ENCODE results near the gene SDCBP2. TPM values are rescaled to one million over a fixed set of nuclear protein-coding genes. Genes with fewer than 3 reads are reported as not detected.

SDCBP2 gene
- total and polyA plus RNA-seq, 10 of the 15 experiments (the other 5 are each of a cell fraction or from before 2014, with no cell fraction given), result 0.16 to 2.4 (median 1.1) TPM; not detected in 1

GRCh38 chr20:1295276-1295930 is 33.5 kb downstream of the SDCBP2 start:
- no peak overlapping the region for H3K27ac ChIP-seq (ENCODE audit: control insufficient read depth, insufficient read depth)
- H3K27me3 ChIP-seq (replicated peaks in 1 of 2; ENCODE audit: control insufficient read depth in 2 of 2, insufficient read depth in 2 of 2, low read length in 1 of 2), result peaks cover 0 to 2% of the 10 kb centered on the region in 2 experiments; a peak in 3 of 4 replicates
- CTCF ChIA-PET, result no interaction called here
- ATAC-seq (no peak), FAIRE-seq (no peak), DNase-seq (ENCODE audit: low read depth, low spot score) (no peak)
- in situ Hi-C loops (cut with MboI) (no loop called here), intact Hi-C loops (cut with micrococcal nuclease; ENCODE audit: unreplicated experiment) (no loop called here)
- H3K9ac ChIP-seq (ENCODE audit: control insufficient read depth, insufficient read depth, low read length), result no peak overlapping the region
- no peak overlapping the region for H3K4me2 ChIP-seq (ENCODE audit: control insufficient read depth, insufficient read depth)
- no peaks in the 10 kb centered on the region for H4K20me1 ChIP-seq (ENCODE audit: control insufficient read depth, insufficient read depth)
- H3K4me3 ChIP-seq, result no peak overlapping the region
- no peaks in the 10 kb centered on the region for H3K36me3 ChIP-seq (ENCODE audit: control insufficient read depth in 2 of 2, insufficient read depth in 2 of 2, low read length in 1 of 2)
- no peaks in the 10 kb centered on the region for H3K9me3 ChIP-seq (replicated peaks; ENCODE audit: control insufficient read depth, insufficient read depth, low read length)
- no peaks in the 10 kb centered on the region for H3K79me2 ChIP-seq (ENCODE audit: control insufficient read depth, insufficient read depth, low read length)
- RAD21 ChIA-PET (ENCODE audit: unreplicated experiment), result no interaction called here
- 57% methylated on average over 20 of the region's 20 CpGs for WGBS (ENCODE audit: insufficient coverage, insufficient replicate concordance, low lambda C conversion rate, missing lambda C conversion rate)
- POLR2A ChIA-PET, result no interaction called here
- H2AFZ ChIP-seq (ENCODE audit: control insufficient read depth, low read depth, low read length), result no peak overlapping the region
- no TSS peak for BruUV-seq (replicated peaks)
- no peaks in the 10 kb centered on the region for H3K4me1 ChIP-seq (ENCODE audit: control insufficient read depth, insufficient read depth, low read length)
- SMC1A ChIA-PET (ENCODE audit: uncharacterized antibody, unreplicated experiment), result no interaction called here
- TF ChIP-seq NR2F1 (conservative IDR thresholded peaks at IDR 0.05) (no peak), TCF12 (IDR thresholded peaks at IDR 0.05; ENCODE audit: low read depth, low read length) (no peak), USF2 (IDR thresholded peaks at IDR 0.05; ENCODE audit: borderline replicate concordance, low read depth, low read length) (no peak), CREB1 (IDR thresholded peaks at IDR 0.05; ENCODE audit: low read depth) (no peak), CHD2 (IDR thresholded peaks at IDR 0.05; ENCODE audit: borderline replicate concordance, low read depth, low read length) (no peak), EZH2 (IDR thresholded peaks at IDR 0.05; ENCODE audit: borderline replicate concordance, control insufficient read depth, low read depth, low read length) (no peak), GABPA (IDR thresholded peaks at IDR 0.05; ENCODE audit: low read depth) (no peak), CBX5 (IDR thresholded peaks at IDR 0.05; ENCODE audit: low read depth) (no peak), RELB (IDR thresholded peaks at IDR 0.05; ENCODE audit: low read depth) (no peak), ZNF384 (IDR thresholded peaks at IDR 0.05; ENCODE audit: borderline replicate concordance, low read depth, low read length) (no peak)

Data from GM12878 (cell line).